MM.1S (cell line): ENCODE measurements around the gene ANXA2.

Source experiments
- DNase-seq: peaks from one replicate; pipeline ENCODE4 v3.0.0-alpha.2; 2015
- H2AFZ ChIP-seq: fragments of 300-600 bp; sonication (generic); 2 replicates; pipeline ENCODE4 v1.6.0; 2016; ENCODE audit warnings: antibody characterized with exemption, low read length
- H3F3A ChIP-seq: fragments of 300-600 bp; sonication (generic); 2 replicates; pipeline ENCODE4 v1.6.1; 2016; ENCODE audit warnings: mild to moderate bottlenecking, antibody characterized with exemption, low read length, moderate library complexity, mixed read lengths; ENCODE audit not compliant: insufficient read depth
- H3K27ac ChIP-seq: fragments of 300-600 bp; sonication (generic); 2 replicates; pipeline ENCODE4 v1.5.1; 2016; ENCODE audit warnings: mild to moderate bottlenecking, low read length
- H3K27me3 ChIP-seq: fragments of 300-600 bp; sonication (generic); replicated peaks from 2 replicates; pipeline ENCODE4 v1.6.0; 2016; ENCODE audit warnings: low read length; ENCODE audit not compliant: insufficient read depth
- H3K36me3 ChIP-seq: fragments of 300-600 bp; sonication (generic); replicated peaks from 2 replicates; pipeline ENCODE4 v1.6.1; 2016; ENCODE audit warnings: mild to moderate bottlenecking, low read length, mixed read lengths; ENCODE audit not compliant: insufficient read depth
- H3K4me1 ChIP-seq: fragments of 300-600 bp; sonication (generic); 2 replicates; pipeline ENCODE4 v1.6.1; 2016; ENCODE audit warnings: low read length, mixed read lengths
- H3K4me2 ChIP-seq: fragments of 300-600 bp; sonication (generic); 2 replicates; pipeline ENCODE4 v1.6.0; 2016; ENCODE audit warnings: low read depth, low read length
- H3K4me3 ChIP-seq: fragments of 300-600 bp; sonication (generic); 2 replicates; pipeline ENCODE4 v1.5.1; 2016; ENCODE audit warnings: low read length, mixed read lengths
- H3K79me2 ChIP-seq: fragments of 300-600 bp; sonication (generic); 2 replicates; pipeline ENCODE4 v1.6.1; 2016; ENCODE audit warnings: mixed run types, low read length, mixed read lengths
- H3K9ac ChIP-seq: fragments of 300-600 bp; sonication (generic); 2 replicates; pipeline ENCODE4 v1.6.1; 2016; ENCODE audit warnings: low read length, mixed read lengths
- H3K9me2 ChIP-seq: fragments of 300-600 bp; sonication (generic); replicated peaks from 2 replicates; pipeline ENCODE4 v1.6.1; 2016; ENCODE audit warnings: mild to moderate bottlenecking, low read length, mixed read lengths; ENCODE audit not compliant: insufficient read depth
- H3K9me3 ChIP-seq: fragments of 300-600 bp; sonication (generic); replicated peaks from 2 replicates; pipeline ENCODE4 v1.6.1; 2016; ENCODE audit warnings: mild to moderate bottlenecking, low read length, mixed read lengths; ENCODE audit not compliant: insufficient read depth
- H4K20me1 ChIP-seq: fragments of 300-600 bp; sonication (generic); 2 replicates; pipeline ENCODE4 v1.6.1; 2016; ENCODE audit warnings: mild to moderate bottlenecking, low read length, moderate library complexity, mixed read lengths; ENCODE audit not compliant: insufficient read depth
- EZH2 ChIP-seq: fragments of 300-600 bp; sonication (generic); optimal IDR thresholded peaks from 2 replicates; pipeline ENCODE3; 2017; ENCODE audit warnings: low read depth, mild to moderate bottlenecking, antibody characterized with exemption, low read length, mixed read lengths
- EZH2phosphoT487 ChIP-seq: fragments of 300-600 bp; sonication (generic); IDR thresholded peaks from 2 replicates; pipeline ENCODE4 v1.6.1; 2018; ENCODE audit warnings: antibody characterized with exemption, low read length
- TF ChIP-seq, protein P1 (sequence below): fragments of 300-600 bp; sonication (generic); IDR thresholded peaks from 2 replicates; pipeline ENCODE4 v1.5.1; 2016; ENCODE audit warnings: antibody characterized with exemption, low read length, mixed read lengths

The ANXA2 gene

DNA sequence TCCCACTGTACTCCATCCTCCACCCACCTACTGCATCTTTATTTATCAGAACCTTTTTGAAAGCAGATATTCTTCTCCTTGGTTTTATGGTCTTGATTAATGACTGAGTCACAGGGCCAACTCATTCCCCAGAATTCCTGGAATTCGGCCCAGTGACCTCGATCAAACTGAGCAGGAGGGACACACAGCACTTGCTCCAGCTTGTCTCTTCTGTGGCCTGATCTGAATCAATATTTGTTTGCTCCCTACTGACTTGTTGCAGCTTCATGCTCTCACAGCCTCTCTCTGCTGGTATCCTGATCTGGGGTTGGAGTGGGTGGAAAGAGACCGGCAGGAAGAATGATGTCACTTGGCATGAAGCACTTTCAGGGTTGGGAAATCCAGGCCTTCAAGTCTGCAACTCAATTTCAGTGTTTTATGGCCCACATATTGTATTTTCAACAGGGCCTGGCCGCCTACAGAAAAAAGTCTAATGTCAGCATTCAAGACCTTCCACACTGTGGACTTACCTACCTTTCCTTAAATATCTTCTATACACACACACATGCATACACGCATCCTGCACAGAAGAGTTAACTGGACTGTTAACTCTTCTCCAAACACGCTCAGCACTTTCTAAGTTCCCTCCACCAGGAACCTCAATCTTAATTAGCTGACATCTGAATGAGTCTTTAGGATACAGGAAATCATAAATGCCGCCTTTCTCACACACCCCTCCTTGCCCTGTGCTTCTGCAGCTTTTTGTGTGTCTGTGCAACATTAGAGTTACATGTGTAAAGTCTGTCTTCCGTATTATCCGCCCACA is 4.6 kb downstream of the ANXA2 start:
- H3K36me3 ChIP-seq: no peaks in the 10 kb centered on the region
- no peak overlapping the region for H3K9ac ChIP-seq
- H3K9me2 ChIP-seq: no peaks in the 10 kb centered on the region
- H4K20me1 ChIP-seq: no peaks in the 10 kb centered on the region
- no peak overlapping the region for H2AFZ ChIP-seq
- peaks cover 12% of the 10 kb centered on the region for H3F3A ChIP-seq
- H3K4me1 ChIP-seq: peaks cover 16% of the 10 kb centered on the region
- no peak overlapping the region for H3K4me3 ChIP-seq
- DNase-seq: no peak
- no peaks in the 10 kb centered on the region for H3K9me3 ChIP-seq
- no peak overlapping the region for H3K27ac ChIP-seq
- H3K4me2 ChIP-seq: no peak overlapping the region
- TF ChIP-seq, protein P1, sequence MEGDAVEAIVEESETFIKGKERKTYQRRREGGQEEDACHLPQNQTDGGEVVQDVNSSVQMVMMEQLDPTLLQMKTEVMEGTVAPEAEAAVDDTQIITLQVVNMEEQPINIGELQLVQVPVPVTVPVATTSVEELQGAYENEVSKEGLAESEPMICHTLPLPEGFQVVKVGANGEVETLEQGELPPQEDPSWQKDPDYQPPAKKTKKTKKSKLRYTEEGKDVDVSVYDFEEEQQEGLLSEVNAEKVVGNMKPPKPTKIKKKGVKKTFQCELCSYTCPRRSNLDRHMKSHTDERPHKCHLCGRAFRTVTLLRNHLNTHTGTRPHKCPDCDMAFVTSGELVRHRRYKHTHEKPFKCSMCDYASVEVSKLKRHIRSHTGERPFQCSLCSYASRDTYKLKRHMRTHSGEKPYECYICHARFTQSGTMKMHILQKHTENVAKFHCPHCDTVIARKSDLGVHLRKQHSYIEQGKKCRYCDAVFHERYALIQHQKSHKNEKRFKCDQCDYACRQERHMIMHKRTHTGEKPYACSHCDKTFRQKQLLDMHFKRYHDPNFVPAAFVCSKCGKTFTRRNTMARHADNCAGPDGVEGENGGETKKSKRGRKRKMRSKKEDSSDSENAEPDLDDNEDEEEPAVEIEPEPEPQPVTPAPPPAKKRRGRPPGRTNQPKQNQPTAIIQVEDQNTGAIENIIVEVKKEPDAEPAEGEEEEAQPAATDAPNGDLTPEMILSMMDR: no peak
- TF ChIP-seq EZH2phosphoT487 (no peak), EZH2 (no peak)
- no peaks in the 10 kb centered on the region for H3K27me3 ChIP-seq
- H3K79me2 ChIP-seq: peaks cover 92% of the 10 kb centered on the region

DNA sequence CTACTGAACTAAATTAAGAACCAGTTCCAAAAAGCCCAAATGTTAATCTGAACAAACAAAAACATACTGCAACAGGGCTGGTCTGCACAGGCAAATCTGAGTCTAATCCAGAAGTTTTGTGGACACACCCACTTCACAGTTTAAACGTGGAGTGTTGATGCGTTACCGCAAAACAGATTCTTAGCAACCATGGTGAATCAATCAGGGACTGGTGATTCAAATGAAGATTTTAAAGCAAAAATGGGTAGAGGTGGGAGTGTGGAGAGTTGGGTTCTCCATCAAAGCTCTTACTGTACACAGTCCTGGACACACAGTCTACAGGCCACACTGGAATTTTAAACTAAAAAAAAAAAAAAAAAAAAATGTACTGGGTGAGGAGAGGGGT is 5.2 kb downstream of the ANXA2 start:
- H3K4me2 ChIP-seq: no peak overlapping the region

DNA sequence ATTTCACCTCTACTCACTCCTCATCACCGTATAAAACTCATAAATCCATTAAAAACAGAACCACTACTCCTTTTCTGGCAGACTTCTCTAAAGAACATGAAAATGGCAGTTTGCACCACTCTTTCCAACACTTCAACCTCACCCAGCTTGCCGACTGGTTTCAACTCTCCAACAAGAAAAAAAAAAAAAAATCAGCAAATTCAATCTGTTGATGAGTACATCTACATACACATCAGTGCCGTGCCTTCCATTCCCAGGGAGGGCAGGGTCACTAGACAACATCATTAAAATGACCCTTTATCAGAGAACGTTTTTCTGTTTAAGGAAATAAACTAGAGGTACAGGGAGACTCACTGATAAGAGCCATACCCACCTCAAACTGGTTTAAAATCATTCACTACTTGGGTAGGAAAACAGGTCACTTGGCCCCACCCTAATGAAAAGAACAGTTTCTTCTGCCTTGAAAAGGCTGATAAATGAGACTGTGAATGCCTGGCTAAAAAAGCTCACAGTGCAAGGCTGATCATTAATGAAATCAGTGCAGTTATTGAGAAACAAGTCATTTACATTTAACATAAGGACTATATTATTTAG is 6.0 kb downstream of the ANXA2 start:
- Histone ChIP-seq H3K9ac (no peak overlapping the region), H3K27me3 (no peaks in the 10 kb centered on the region), H3K9me2 (no peaks in the 10 kb centered on the region), H2AFZ (no peak overlapping the region), H3K4me1 (peaks cover 16% of the 10 kb centered on the region), H3K79me2 (peaks cover 97% of the 10 kb centered on the region), H3K36me3 (no peaks in the 10 kb centered on the region), H3F3A (peaks cover 12% of the 10 kb centered on the region), H3K4me3 (no peak overlapping the region), H4K20me1 (no peaks in the 10 kb centered on the region), H3K27ac (no peak overlapping the region), H3K4me2 (no peak overlapping the region), H3K9me3 (no peaks in the 10 kb centered on the region)
- DNase-seq: no peak
- TF ChIP-seq EZH2: no peak
- TF ChIP-seq, protein P1: no peak
- no peak for TF ChIP-seq EZH2phosphoT487

More for the DNA sequence above, 5.2 kb downstream of the ANXA2 start:
- Histone ChIP-seq H3K36me3 (no peaks in the 10 kb centered on the region), H3K4me3 (no peak overlapping the region), H3K9me2 (no peaks in the 10 kb centered on the region), H3K27ac (no peak overlapping the region), H4K20me1 (no peaks in the 10 kb centered on the region), H3F3A (peaks cover 12% of the 10 kb centered on the region), H3K4me1 (peaks cover 16% of the 10 kb centered on the region), H3K27me3 (no peaks in the 10 kb centered on the region), H2AFZ (no peak overlapping the region), H3K79me2 (peaks cover 97% of the 10 kb centered on the region), H3K9me3 (no peaks in the 10 kb centered on the region), H3K9ac (no peak overlapping the region)
- TF ChIP-seq EZH2 (no peak), EZH2phosphoT487 (no peak)
- TF ChIP-seq, protein P1: no peak
- DNase-seq: no peak
